Smooth muscle cell (in vitro differentiated cells): ENCODE results near the gene METTL26. TPM values are rescaled to one million over a fixed set of nuclear protein-coding genes. Genes with fewer than 3 reads are reported as not detected.

ENCODE experiments used
- DNase-seq: peaks from one replicate; lab custom pipeline; 2025; ENCODE audit not compliant: unreplicated experiment; lab: John Stamatoyannopoulos, UW
- H2AFZ ChIP-seq: fragments of 200-600 bp; sonication (generic); 2 replicates; pipeline ENCODE4 v1.6.0; 2016; ENCODE audit warnings: antibody characterized with exemption, low read depth, mild to moderate bottlenecking
- H3F3A ChIP-seq: fragments of 200-600 bp; sonication (generic); 2 replicates; pipeline ENCODE4 v1.6.0; 2017; ENCODE audit warnings: antibody characterized with exemption, low read depth
- H3K27ac ChIP-seq: fragments of 200-600 bp; sonication (generic); 2 replicates; pipeline ENCODE4 v1.5.1; 2016; ENCODE audit warnings: low read depth, mild to moderate bottlenecking
- H3K27me3 ChIP-seq: fragments of 200-600 bp; sonication (generic); 2 replicates; pipeline ENCODE4 v1.6.1; 2016; ENCODE audit warnings: low read depth, mild to moderate bottlenecking
- H3K36me3 ChIP-seq: fragments of 200-600 bp; sonication (generic); 2 replicates; pipeline ENCODE4 v1.5.1; 2016; ENCODE audit warnings: low read depth
- H3K4me1 ChIP-seq: fragments of 200-600 bp; sonication (generic); 2 replicates; pipeline ENCODE4 v1.5.1; 2016; ENCODE audit warnings: low read depth
- H3K4me2 ChIP-seq: fragments of 200-600 bp; sonication (generic); 2 replicates; pipeline ENCODE4 v1.6.0; 2016; ENCODE audit warnings: mild to moderate bottlenecking
- H3K4me3 ChIP-seq: fragments of 200-600 bp; sonication (generic); 2 replicates; pipeline ENCODE4 v1.5.1; 2016; ENCODE audit warnings: mild to moderate bottlenecking
- H3K79me2 ChIP-seq: fragments of 200-600 bp; sonication (generic); 2 replicates; pipeline ENCODE4 v1.6.0; 2016; ENCODE audit warnings: low read depth, mild to moderate bottlenecking
- H3K9ac ChIP-seq: fragments of 200-600 bp; sonication (generic); 2 replicates; pipeline ENCODE4 v1.6.0; 2016; ENCODE audit warnings: low read depth
- H3K9me3 ChIP-seq: fragments of 200-600 bp; sonication (generic); replicated peaks from 2 replicates; pipeline ENCODE4 v1.5.1; 2016; ENCODE audit warnings: low read depth
- H4K20me1 ChIP-seq: fragments of 200-600 bp; sonication (generic); 2 replicates; pipeline ENCODE4 v1.6.0; 2016; ENCODE audit warnings: low read depth
- CTCF ChIP-seq: fragments of 200-600 bp; sonication (generic); IDR thresholded peaks from 2 replicates; pipeline ENCODE4 v1.5.1; 2017; ENCODE audit warnings: borderline replicate concordance, mild to moderate bottlenecking, antibody characterized with exemption; ENCODE audit not compliant: insufficient read depth, poor library complexity, severe bottlenecking
- WGBS: methylation state at CpG from one replicate; pipeline ENCODE4 v1.1.7; 2016; ENCODE audit warnings: low lambda C conversion rate; 5-methylcytosine and 5-hydroxymethylcytosine counted together
- polyA plus RNA-seq: library from polyadenylated mRNA; unstranded; fragments of >200 nt; fragmentation: Nextera tagmentation; extraction: Ambion mirVana; gene quantifications from 2 replicates; pipeline ENCODE4 v1.2.1, GENCODE V29; 2016
- total RNA-seq: library from RNA; depleted of rRNA; stranded (reverse); fragments of >200 nt; gene quantifications from 2 replicates; pipeline ENCODE4 v1.2.3, GENCODE V29; 2014

The METTL26 gene
- total and polyA plus RNA-seq, 2 experiments from 2014 or later = 134 to 238 TPM

GRCh38 chr16:624526-625070 is 11.5 kb downstream of the METTL26 start:
- Histone ChIP-seq H3K36me3 (no peaks in the 10 kb centered on the region), H3K9me3 (no peaks in the 10 kb centered on the region), H3K4me3 (no peak overlapping the region), H3K27ac (peak overlapping the region; percentile 94), H3K27me3 (no peaks in the 10 kb centered on the region), H2AFZ (no peak overlapping the region), H3K9ac (peak overlapping the region; percentile 20), H3K4me1 (peaks cover 14% of the 10 kb centered on the region), H4K20me1 (peaks cover 20% of the 10 kb centered on the region), H3K79me2 (no peaks in the 10 kb centered on the region), H3F3A (no peaks in the 10 kb centered on the region), H3K4me2 (no peak overlapping the region)
- WGBS = 79% methylated on average over 10 of the region's 10 CpGs
- no peak for DNase-seq
- TF ChIP-seq CTCF = no peak

DNA sequence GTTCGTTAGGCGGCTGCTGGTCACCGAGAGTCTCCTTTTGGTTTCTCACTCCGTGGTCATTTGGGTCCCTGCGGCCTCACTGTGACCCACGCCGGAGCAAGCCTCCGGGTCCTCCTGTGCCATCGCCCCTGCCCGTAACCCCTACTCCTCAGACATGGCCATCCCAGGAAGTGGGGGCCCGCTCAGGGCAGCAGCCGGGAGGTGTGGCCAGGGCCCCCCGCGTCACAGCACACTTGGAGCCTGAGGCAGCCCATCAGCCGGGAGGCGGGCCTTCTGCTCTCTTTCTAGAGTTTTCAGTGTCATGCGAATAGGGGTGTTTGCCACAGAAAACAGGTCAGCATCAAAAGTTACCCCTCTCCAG is 13.2 kb downstream of the METTL26 start:
- H3K4me2 ChIP-seq = peak overlapping the region; percentile 65
- no peak for TF ChIP-seq CTCF

GRCh38 chr16:621526-622105 is 14.5 kb downstream of the METTL26 start:
- Histone ChIP-seq H3F3A (no peaks in the 10 kb centered on the region), H3K4me2 (peak overlapping the region; percentile 60), H3K4me1 (peaks cover 6% of the 10 kb centered on the region), H3K27ac (peak overlapping the region; percentile 94), H3K4me3 (no peak overlapping the region), H3K9me3 (no peaks in the 10 kb centered on the region), H3K9ac (no peak overlapping the region), H3K79me2 (no peaks in the 10 kb centered on the region), H3K36me3 (no peaks in the 10 kb centered on the region), H4K20me1 (peaks cover 44% of the 10 kb centered on the region), H2AFZ (no peak overlapping the region), H3K27me3 (no peaks in the 10 kb centered on the region)
- no peak for TF ChIP-seq CTCF
- 88% methylated on average over 21 of the region's 21 CpGs for WGBS
- no peak for DNase-seq

More for the DNA sequence above, 13.2 kb downstream of the METTL26 start:
- no peaks in the 10 kb centered on the region for H3K36me3 ChIP-seq
- no peak for DNase-seq
- H3K27ac ChIP-seq = peak overlapping the region; percentile 94
- no peak overlapping the region for H2AFZ ChIP-seq
- H3K79me2 ChIP-seq = no peaks in the 10 kb centered on the region
- peaks cover 35% of the 10 kb centered on the region for H4K20me1 ChIP-seq
- H3K9ac ChIP-seq = peak overlapping the region; percentile 79
- H3K4me3 ChIP-seq = no peak overlapping the region
- H3K4me1 ChIP-seq = peaks cover 6% of the 10 kb centered on the region
- no peaks in the 10 kb centered on the region for H3F3A ChIP-seq
- H3K27me3 ChIP-seq = no peaks in the 10 kb centered on the region
- H3K9me3 ChIP-seq = no peaks in the 10 kb centered on the region
- WGBS = 89% methylated on average over 13 of the region's 17 CpGs
